ENCODE data around the gene TBCB. TPM values are rescaled to one million over a fixed set of nuclear protein-coding genes. Genes with fewer than 3 reads are reported as not detected.

Gene TBCB
- total RNA-seq, 4 donors from 2014 or later, result 116 to 248 (median 180) TPM

- peak within 1 kb of the TSS; percentile 68 to 96 (median 93) for H3K27ac ChIP-seq
- H3K36me3 ChIP-seq, result peaks cover 0 to 71% of the 10 kb centered on the region in 2 donors
- 0% methylated on average over 9 of the region's 60 CpGs; no CpG with 5 or more reads in 1 of the 2 donors for WGBS, 2 donors (ENCODE audit: low coverage in 1 of 2)
- TF ChIP-seq POLR2A (IDR thresholded peaks at IDR 0.05) (peak; percentile 72 to 79), POLR2AphosphoS5 (IDR thresholded peaks at IDR 0.05) (peak; percentile 95), EP300 (IDR thresholded peaks at IDR 0.05) (no peak)
- H3K4me3 ChIP-seq, result peak within 1 kb of the TSS; percentile 55 to 89
- no peaks in the 10 kb centered on the region for H3K9me3 ChIP-seq
- H3K27me3 ChIP-seq, result no peaks in the 10 kb centered on the region
- ATAC-seq, result peak; percentile 97
- H3K4me1 ChIP-seq, result peaks cover 0 to 56% (median 18%) of the 10 kb centered on the region in 3 donors
Observed at GRCh38 chr19:36114721-36115452, 381 bp upstream of the TBCB start, which contains the start of gene POLR2I. Gene POLR2I, minus strand, starts transcription at chr19:36114875. Its CDS starts 19 bp downstream, at chr19:36114856.

DNA sequence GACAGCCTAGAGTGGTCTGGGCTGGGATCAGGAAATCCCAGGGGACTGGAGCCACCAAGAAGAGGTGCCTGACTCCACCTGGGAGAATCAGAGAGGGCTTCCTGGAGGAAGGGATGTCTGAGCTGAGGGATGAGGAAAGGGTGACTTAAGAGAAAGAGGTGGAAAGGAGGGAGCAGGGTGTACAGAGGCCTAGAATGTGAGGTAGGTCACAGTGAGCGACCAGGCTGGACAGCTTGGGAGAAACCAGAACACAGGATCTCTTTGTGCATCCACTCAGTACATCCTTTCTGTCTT lies 1.0 kb downstream of the TBCB start:
- 85% methylated on average over 1 of the region's 1 CpG; no CpG with 5 or more reads in 1 of the 2 donors for WGBS, 2 donors (ENCODE audit: low coverage in 1 of 2)
- H3K4me1 ChIP-seq, result peaks cover 0 to 56% (median 18%) of the 10 kb centered on the region in 3 donors

GRCh38 chr19:36120092-36120983 lies 5.1 kb downstream of the TBCB start:
- Histone ChIP-seq H3K9me3 (no peaks in the 10 kb centered on the region), H3K27me3 (no peaks in the 10 kb centered on the region), H3K27ac (no peak overlapping the region), H3K4me3 (no peak overlapping the region), H3K4me1 (peaks cover 0 to 40% (median 11%) of the 10 kb centered on the region in 3 donors), H3K36me3 (peaks cover 0 to 89% of the 10 kb centered on the region in 2 donors)
- 73 to 83% methylated on average over 3 to 14 of the region's 26 CpGs for WGBS, 2 donors (ENCODE audit: low coverage in 1 of 2)
- ATAC-seq, result no peak
- TF ChIP-seq, protein P1, sequence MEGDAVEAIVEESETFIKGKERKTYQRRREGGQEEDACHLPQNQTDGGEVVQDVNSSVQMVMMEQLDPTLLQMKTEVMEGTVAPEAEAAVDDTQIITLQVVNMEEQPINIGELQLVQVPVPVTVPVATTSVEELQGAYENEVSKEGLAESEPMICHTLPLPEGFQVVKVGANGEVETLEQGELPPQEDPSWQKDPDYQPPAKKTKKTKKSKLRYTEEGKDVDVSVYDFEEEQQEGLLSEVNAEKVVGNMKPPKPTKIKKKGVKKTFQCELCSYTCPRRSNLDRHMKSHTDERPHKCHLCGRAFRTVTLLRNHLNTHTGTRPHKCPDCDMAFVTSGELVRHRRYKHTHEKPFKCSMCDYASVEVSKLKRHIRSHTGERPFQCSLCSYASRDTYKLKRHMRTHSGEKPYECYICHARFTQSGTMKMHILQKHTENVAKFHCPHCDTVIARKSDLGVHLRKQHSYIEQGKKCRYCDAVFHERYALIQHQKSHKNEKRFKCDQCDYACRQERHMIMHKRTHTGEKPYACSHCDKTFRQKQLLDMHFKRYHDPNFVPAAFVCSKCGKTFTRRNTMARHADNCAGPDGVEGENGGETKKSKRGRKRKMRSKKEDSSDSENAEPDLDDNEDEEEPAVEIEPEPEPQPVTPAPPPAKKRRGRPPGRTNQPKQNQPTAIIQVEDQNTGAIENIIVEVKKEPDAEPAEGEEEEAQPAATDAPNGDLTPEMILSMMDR (IDR thresholded peaks at IDR 0.05), result no peak
- TF ChIP-seq POLR2AphosphoS5 (IDR thresholded peaks at IDR 0.05) (no peak), POLR2A (IDR thresholded peaks at IDR 0.05) (no peak), EP300 (IDR thresholded peaks at IDR 0.05) (no peak)

More for the DNA sequence above, 1.0 kb downstream of the TBCB start:
- Histone ChIP-seq H3K27ac (peak overlapping the region in 3 of 4 donors; percentile 91 to 96 (median 95)), H3K36me3 (peaks cover 0 to 71% of the 10 kb centered on the region in 2 donors), H3K4me3 (peak overlapping the region in 1 of 2 donors; percentile 89), H3K9me3 (no peaks in the 10 kb centered on the region), H3K27me3 (no peaks in the 10 kb centered on the region)
- TF ChIP-seq POLR2A (IDR thresholded peaks at IDR 0.05) (no peak), EP300 (IDR thresholded peaks at IDR 0.05) (no peak), POLR2AphosphoS5 (IDR thresholded peaks at IDR 0.05) (no peak)
- TF ChIP-seq, protein P1 (IDR thresholded peaks at IDR 0.05), result no peak
- ATAC-seq, result no peak

GRCh38 chr19:36120984-36121358 lies 5.7 kb downstream of the TBCB start:
- H3K36me3 ChIP-seq, result peaks cover 0 to 95% of the 10 kb centered on the region in 2 donors
- H3K27ac ChIP-seq, result no peak overlapping the region
- H3K4me3 ChIP-seq, result no peak overlapping the region
- 88 to 92% methylated on average over 12 to 17 of the region's 18 CpGs for WGBS, 2 donors (ENCODE audit: low coverage in 1 of 2)
- ATAC-seq, result no peak
- H3K9me3 ChIP-seq, result no peaks in the 10 kb centered on the region
- no peaks in the 10 kb centered on the region for H3K27me3 ChIP-seq
- peaks cover 0 to 36% (median 9%) of the 10 kb centered on the region in 3 donors for H3K4me1 ChIP-seq
- TF ChIP-seq, protein P1 (IDR thresholded peaks at IDR 0.05), result no peak
- TF ChIP-seq EP300 (IDR thresholded peaks at IDR 0.05) (no peak), POLR2AphosphoS5 (IDR thresholded peaks at IDR 0.05) (no peak)

- 90% methylated on average over 7 of the region's 49 CpGs; no CpG with 5 or more reads in 1 of the 2 donors for WGBS, 2 donors (ENCODE audit: low coverage in 1 of 2)
- ATAC-seq, result no peak
Observed at GRCh38 chr19:36121486-36122124, 6.3 kb downstream of the TBCB start.

More at GRCh38 chr19:36121486-36122124, 6.3 kb downstream of the TBCB start:
- Histone ChIP-seq H3K36me3 (peaks cover 0 to 95% of the 10 kb centered on the region in 2 donors), H3K9me3 (no peaks in the 10 kb centered on the region), H3K27me3 (no peaks in the 10 kb centered on the region), H3K4me3 (no peak overlapping the region), H3K4me1 (peaks cover 0 to 30% (median 3%) of the 10 kb centered on the region in 3 donors), H3K27ac (no peak overlapping the region)
- TF ChIP-seq EP300 (IDR thresholded peaks at IDR 0.05), result no peak
- TF ChIP-seq POLR2A (IDR thresholded peaks at IDR 0.05), result no peak
- TF ChIP-seq POLR2AphosphoS5 (IDR thresholded peaks at IDR 0.05), result no peak
- TF ChIP-seq, protein P1 (IDR thresholded peaks at IDR 0.05), result no peak

All from gastroesophageal sphincter (tissue), 4 donors.